Endometrium (tissue), 2 donors: ENCODE data around the gene C14orf132.
A peak's percentile ranks its signal among the peaks of the same experiment; 100 is the strongest.

Experiments used
- FAIRE-seq: peaks from 2 replicates; lab custom pipeline; 2012; peaks lifted over from hg19 to GRCh38; lab: Jason Lieb, UNC
- donor health status: control.
- donor health status: control.

Gene C14orf132

DNA sequence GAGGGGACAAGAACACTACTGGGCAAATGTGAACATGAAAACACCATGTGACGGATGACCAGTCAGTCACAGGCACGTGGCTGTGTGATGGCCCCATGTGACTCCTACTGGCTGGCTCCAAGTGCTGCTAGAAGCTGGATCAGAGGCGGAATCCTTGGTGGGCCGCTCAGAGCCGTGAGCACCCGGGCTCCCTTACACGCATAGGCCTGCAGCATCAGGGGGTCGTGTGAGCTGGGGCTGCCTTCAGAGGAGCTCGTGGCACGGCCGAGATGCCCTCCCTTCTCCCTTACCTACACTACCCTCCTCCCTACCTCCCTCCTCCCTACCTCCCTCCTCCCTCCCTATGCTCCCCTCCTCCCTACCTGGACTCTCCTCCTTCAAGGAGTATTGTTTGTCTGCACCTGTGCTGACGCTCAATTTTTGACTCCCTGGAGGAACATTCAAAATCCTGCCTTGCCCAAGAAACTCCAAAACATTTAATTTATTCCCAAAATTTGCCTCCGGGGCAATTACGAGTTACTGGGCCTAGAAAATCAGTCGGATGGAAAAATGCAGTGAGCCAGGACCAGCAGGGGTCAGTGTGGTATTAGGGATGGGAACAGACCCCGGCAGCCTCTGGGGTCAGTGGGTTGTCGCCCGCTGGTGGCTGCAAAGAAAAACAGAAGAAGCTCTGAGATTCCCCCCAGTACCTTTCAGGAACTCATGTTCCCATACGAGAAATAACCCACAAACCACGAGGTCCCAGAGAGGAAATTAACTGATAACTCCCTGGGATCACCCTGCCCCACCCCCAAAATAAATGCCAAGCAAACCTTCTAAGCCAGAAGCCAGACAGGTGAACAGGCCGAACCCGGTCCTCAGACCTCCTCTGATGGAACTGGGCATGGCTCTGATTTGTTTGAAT, 61.3 kb downstream of the C14orf132 start:
- peak; percentile 21 for FAIRE-seq

DNA sequence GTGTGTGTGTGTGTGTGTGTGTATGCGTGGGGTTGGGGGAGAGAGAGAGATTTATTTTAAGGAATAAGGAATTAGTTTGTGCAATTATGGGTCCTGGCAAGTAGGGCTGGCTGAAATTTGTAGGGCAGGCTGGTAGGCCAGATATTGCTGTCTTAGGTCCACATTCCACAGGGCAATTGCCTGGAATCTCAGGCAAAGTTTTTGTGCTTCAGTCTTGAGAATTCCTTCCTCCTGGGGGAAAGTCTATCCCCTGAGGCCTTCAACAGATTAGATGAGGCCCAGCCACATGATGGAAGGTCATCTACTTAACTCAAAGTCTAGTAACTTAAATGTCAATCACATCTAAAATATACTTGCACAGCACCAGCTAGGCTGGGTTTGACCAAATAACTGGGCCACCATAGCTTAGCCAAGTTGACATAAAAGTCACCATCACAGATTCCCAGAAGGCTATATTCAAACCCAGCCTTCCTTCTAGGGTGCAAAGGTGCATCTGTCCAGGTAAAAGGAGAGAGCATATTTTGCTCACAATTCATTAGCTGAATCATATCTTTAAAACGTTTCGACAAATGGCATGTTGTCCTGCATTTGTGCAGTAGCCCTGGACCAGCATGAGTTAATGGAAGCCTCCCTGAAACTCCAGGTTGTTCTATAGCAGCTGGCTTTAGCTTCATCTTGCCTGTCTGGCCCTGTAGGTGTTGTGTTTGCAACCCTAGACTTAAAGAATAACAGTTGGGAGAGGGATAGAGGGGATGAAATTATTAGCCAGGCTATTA, 63.1 kb downstream of the C14orf132 start:
- no peak for FAIRE-seq

DNA sequence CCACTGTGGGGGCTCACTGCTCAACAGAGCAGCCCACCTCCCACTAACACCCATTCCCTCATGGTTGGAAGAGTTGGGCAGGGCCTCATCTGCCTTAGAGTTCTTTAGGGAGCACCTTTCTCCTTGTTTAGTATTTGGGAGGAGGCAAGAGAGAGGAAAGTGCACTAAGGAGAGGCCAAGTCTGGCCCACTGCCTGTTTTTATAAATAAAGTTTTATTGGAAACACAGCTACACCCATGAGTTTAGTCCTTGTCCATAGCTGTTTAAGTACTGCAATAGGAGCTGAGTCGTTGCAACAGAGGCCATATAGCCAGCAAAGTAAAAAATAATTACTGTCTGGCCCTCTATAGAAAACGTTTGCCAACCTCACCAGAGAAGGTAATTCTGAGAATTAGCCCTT, 63.9 kb downstream of the C14orf132 start:
- no peak for FAIRE-seq

DNA sequence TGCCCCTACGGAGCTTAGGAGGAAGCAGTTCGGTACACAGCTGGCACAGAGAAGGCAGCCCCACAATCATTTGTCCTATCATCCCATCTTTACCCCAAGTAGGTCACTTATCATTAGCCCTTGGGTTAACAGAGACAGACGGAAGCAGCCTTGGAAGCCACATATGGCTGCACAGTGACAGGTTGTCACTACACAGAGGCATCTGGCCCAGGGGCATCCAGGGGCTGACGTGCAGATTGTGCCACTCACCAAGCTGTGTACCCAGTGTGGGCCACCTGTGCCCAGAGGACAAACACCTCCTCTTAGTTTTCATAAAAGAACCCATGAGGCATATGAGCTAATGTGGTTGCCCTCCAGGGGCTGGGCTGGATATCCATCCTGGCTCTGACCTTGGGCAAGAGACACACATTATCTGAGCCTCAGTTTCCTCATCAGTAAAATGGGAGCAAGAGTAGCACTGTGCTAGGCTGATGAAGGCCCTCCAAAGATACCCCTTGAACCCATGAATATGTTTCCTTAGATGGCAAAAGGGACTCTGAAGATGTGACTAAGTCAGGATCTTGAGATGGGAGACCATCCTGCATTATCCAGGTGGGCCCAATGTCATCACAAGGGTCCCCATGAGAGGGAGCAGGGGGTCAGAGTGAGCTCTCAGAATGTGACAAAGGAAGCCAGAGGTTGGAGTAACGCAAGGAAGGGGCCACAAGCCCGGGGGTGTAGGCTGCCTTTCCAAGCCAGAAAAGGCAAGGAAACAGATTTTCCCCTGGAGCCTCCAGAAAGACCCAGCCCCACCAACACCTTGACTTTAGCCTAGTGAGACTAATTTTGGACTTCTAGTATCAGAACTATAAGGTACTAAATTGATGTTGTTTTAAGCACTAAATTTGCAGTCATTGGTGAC, 64.6 kb downstream of the C14orf132 start:
- FAIRE-seq, result no peak

DNA sequence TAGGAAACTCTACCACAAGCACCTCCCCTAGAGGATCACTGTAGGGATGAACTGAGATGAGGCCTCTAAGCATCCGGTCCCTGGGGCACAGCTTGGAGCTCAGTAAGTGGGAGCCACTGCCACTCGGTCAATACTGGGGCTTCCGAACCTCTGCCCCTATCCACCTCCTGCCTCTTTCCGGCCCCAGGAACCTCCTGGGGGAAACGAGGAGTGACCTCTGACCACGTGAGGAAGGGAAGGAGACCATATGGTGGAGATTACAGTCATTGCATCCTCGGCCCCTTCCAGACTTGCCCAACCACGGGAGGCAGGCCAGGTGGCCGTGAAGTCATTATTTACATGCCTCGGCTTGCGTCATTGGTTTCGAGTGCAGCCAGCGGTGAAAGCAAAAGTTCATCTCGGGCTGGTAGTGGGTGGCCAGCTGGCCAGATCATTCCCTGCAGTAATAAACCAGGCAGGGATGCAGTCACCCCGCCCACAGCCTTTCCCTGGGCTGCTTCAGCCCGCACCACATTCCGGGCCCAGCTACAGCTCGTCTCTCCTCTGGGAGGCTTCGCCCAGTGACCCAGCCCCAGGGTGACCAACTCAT, 65.4 kb downstream of the C14orf132 start:
- FAIRE-seq, result peak; percentile 8

DNA sequence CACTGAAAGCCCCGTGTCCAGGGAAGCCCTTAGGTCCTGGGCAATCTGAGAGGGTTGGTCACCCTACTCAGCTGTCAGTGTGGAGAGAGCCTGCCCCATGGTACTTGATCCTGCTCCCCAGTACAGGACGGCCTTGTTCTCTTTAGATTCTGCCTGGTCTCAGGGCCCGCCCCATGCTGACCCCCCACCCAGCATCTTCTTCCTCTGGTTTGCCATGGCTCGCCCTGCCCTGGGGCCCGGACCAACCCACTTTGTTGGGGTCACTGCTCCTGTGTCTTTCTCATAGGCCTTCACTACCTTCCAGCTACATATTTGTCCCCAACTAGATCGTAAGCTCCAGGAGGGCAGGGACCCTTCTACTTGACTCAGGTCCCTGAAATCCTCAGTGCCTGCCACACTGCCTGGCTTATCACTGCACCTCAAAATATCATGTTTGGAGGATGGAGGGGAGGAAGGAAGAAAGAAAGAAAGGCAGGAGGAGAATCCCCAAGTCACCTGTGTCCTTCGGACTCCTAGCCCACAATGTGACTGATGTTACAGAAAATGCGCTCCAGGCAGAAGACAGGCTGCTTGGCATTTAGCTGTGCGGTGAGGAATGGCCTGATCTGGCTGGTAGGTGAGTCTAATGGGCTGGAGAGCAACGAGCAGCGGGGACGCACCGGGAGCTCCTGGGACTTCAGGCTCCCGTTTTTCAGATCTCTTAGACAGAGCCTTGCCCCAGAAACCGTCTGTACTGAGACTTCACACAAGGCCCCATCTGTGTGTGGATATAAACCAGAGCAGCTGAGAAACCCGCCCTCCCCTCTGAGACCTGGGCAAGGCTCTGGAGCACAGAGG, 66.1 kb downstream of the C14orf132 start:
- no peak for FAIRE-seq

DNA sequence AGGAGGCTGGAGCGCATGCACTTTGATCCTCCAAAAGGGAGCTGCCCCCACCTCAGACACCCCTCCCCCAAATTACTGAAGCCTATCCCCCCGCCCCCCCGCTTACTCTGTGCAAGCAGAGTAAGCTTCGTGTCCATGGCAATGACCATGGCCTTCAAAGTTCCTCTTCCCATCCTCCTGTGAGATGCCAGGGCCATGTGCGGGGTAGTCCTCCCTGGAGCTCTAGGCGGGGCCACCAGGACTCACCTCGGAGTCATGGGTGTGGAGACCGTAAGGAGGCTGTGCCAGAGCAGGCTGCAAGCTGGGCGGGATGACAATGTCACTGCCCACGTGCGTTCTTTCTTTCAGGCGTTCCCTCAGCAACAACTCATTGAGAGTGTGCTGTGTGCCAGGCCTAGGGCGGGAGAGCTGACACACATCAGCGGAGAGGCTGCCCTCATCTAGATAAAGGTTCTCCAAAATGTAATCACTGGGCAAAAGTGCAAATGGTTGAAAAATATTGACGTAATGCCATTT, 66.8 kb downstream of the C14orf132 start:
- FAIRE-seq, result no peak

DNA sequence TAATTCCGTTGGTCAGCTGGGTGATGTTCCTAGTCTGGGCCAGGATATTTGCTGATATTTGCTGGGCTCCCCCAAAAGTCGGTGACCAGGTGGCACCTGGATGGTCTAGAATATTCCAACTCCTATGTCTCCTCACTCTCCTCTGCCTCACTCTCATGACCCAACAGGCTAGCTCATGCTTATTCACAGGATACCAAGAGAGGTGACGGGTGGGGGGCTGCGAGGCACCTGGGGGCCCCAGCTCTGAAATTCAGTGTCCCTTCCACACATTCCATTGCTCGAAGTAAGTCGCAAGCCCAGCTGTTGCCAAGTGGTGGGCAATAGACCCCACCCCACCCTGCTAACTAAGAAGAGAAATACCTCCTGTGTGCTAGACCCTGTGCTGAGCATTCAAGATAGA, 67.7 kb downstream of the C14orf132 start:
- FAIRE-seq, result no peak

DNA sequence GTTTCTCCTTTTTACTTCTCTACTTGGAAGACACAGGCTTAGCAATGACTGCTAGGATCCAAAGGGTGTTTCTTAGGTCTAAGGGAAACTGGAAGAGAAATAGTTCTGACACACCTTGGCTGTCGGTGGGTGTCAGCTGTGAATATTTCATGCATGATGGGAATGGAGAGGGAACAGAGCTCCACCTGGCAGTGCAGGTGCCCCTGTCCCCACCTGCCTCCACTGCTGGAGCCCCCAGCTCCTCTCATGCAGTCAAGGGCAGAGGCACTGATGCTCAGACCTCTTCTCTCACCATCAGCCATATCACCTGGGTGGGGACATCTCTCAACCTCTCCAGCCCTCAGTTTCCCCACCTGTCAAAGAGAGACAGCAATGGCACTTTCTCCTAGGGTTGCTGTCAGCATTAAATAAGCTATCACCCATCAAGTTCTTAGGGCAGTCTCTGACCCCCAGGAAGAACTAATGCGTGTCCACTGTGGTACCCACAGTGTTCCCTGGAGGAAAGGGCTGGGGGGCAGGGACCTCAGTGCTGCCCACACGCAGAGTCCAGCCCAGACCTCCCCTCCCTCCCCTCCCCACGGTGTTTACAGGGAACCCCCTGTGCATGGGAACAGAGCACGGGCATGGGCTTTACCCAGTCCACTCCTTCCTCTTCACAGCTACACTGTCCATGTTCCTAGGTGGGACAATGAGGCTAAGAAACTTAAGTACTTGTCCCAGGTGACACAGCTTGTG, 69.1 kb downstream of the C14orf132 start:
- no peak for FAIRE-seq

DNA sequence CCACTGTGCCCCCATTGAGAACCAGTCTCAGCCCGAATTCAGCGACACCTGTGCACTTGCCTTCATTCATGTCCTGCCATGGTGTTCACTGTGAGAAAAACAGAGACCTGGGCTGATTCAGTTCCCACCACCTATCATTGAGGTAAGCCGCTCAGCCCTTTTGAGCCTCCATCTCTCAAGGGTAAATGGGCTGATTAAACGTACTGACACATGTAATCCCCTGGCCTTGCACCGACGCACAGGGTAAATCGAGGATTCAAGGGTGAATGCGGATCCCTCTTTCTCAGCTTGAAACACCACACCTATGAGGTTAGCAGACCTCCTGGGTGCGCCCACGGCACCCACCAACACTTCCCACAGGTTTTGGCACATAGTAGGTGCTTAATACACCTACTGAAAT, 69.7 kb downstream of the C14orf132 start:
- no peak for FAIRE-seq

DNA sequence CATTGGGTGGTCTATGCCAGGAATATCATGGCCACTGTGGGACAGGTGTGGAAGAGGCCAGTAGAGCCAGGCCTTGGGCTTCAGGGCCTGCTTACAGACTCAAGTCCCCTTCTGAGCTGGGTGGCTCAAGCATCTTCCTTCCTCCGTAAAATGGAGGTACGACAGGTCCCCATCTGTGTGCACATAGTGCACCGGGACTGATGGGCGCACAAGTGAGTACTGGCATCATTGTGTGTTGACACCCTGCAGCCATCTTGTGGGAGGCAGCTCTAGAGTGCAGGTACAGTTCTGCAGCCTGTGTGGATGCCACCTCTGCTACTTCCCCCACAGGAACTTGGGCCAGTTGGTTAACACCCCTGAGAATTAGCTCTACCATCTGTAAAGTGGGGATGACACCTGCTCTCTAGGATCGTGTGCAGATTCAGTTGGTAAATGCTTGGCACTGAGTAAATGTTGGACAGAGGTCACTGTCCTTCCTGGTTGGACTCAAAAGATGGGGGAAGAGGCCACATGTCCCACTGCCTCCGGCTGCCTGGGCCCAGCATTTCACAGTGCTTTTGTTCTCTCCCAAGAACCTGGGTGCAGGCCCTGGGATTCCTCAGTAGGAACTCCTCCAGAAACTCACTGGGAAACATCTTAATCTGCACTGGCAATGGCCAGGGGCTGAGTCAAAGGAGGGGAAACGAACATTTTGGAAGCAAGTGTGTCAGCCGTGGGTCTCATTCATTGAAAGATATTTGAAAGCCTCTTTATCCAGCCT, 70.6 kb downstream of the C14orf132 start:
- FAIRE-seq, result no peak

DNA sequence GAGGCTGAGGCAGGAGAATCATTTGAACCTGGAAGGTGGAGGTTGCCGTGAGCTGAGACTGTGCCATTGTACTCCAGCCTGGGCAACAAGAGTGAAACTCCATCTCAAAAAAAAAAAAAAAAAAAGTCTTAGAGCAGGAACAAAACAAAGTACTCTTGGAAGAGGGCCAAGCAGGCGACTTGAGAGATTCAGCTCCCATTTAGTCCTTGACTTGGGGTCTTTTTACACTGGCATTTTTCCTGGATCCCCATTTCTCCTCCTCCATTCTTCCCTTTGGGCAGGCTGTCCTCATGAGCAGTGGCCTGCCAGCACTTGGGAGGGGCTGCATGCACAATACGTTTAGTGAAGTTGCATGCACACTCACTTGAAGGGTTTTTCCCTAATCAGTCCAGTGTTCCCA, 72.9 kb downstream of the C14orf132 start:
- no peak for FAIRE-seq

DNA sequence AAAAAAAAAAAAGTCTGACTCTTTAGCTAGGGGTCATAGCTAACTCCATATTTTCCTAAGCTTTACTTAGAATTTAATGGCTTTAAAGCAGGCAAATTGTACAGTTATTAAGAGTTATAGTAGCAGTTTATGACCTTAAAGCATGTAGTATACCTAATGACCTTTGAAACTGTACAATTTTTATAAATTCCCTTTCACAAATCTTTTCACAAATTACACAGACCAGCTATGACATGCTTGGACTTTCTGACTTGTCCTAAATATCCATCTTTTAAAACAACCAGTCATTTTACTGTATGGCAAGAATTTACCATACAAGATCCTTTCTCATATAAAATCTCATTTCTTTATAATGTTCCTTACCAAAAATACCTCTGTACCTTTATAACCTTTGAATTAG, 74.8 kb downstream of the C14orf132 start:
- no peak for FAIRE-seq

DNA sequence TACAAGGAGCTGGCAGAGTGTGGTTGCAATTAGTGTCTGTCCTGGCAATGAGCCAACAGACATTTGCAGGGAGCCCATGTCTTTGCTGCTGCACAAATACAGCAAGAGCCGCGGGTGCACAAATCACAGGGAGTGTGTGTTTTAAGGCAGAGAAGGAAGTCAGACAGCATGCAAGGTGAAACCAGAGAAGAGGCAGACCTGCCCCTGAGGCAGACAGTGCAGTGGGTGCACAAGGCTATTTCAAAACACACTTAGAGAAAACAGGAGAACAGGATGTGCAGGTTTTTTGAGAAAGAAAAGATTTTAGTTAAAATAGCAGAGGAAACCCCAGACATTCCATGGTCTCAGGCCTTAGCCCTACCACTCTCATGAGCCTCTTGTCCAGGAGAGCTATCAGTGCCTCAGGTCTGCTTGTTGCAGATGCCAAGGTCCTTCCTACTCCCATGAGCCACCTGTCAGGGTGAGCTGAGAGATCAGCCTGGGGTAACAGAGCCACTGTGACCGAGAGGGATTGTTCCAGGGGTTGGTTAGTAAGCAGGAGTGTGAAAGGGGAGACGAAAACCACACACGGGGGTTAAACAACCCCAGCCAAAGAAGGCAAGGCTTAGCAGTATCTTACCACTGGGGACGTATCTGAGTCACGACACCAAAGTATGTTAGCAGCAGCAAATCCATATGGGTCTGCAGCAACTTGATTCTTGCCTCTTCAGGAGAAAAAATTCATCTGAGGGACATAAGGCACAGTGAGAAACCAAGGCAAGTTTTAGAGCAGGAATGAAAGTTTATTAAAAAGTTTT, 78.1 kb downstream of the C14orf132 start:
- FAIRE-seq, result no peak

DNA sequence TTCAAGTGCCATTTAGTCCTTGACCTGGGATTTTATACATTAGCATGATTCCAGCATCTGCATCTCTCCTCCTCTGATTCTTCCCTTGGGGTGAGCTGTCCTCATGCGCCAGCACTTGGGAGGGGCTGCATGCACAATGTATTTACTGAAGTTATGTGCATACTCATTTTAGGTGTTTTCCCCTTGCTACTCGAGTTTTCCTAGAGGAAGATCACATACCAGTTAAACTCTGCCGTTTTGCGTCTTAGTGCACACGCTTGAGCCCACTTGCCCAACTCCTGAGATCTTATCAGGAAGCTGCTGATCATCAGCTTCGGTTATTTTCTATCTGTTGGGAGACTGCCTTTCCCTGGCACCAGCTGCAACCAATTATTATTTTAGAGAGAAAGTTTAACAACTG, 78.8 kb downstream of the C14orf132 start:
- FAIRE-seq, result no peak

DNA sequence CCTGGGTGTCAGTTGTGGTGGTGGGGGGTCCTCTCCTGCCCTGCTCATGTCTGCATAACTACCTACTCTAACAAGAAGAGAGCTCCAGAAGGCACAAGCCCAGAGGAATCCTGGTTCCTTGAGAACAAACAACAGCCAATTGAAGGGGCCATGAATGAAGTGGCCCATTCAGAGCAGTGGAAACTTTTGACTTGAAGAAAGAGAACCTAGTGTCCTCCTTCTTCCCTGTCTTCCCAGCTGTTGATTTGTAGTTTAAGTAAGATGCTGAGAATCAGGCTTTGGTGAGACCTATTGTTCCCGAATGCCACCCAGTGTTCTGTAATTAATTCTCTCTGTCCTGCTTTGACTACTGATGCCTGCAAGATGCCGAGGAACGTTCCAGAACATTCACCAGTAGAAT, 79.2 kb downstream of the C14orf132 start:
- FAIRE-seq, result no peak

DNA sequence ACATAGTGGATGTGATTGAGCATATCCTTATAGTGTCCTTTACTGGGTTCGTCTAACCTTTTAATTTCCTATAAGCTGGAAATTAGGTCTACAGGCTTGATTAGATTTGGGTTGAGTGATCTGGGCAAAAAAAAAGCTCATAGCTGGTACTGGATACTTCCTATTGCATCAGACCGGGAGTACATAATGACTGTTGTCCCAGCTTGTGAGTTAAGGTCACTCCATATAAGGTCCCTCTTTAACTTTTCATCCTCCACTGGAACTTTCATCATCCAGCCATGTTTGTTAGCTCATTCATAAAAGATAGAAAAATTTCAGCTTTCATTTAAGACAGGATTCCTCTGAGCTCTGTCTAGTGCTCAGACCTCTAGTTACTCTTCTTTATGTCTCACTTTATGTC, 80.8 kb downstream of the C14orf132 start:
- FAIRE-seq, result no peak

DNA sequence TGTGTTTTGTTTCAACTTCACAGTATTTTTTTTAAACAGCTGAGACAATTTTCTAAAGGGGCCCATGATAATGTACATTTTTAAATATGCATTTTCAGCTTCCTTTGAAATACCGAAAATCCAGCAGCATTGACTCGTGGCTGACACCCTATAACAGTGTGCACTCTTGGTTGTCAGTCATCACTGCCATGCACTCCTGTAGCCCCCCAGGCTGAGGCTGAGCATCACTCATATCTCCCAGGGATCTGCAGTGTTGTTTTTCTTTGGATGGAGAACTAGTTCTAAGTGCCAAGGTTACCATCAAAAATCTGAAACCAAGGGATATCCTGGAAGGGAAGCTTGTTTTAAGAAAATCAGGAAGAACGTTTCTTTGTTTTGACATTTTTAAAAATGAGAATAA, 81.2 kb downstream of the C14orf132 start:
- FAIRE-seq, result no peak

DNA sequence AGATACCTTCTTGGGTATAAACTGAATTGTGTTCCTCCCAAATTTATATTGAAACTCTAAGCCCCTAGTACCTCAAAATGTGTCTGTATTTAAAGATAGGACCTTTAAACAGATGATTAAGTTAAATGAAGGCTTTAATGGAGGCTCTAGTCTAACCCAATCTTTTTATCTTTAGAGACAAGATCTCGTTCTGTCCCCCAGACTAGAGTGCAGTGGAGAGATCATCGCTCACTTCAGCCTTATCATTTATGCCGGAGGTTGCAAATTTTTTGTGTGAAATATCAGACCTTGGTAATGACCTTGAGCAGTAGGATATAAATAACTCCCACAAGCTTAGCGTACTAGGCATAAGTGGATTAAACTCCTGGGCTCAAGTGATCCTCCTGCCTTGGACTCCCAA, 81.8 kb downstream of the C14orf132 start:
- no peak for FAIRE-seq
